ENCODE measurements around the gene SMYD3. TPM values are rescaled to one million over a fixed set of nuclear protein-coding genes. Genes with fewer than 3 reads are reported as not detected.

Gene SMYD3
- polyA plus RNA-seq, 1 experiment: 39.9 TPM

DNA sequence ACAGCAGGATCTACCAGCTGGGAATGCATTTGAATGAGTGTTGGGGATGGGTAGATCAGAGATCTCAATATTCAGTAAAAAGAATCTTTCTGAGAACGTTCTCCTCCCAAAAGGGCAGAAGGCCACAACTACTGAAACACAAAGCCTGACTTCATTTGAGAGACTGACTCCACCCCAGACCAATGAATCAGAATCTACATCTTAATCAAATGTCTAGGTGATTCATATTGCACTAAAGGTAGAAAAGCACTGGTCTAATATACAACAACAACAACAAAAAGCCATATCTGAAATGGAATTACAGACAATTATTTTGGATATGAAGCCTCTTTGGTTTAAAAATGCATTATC is 123.9 kb downstream of the SMYD3 start:
- no peak for DNase-seq (ENCODE audit: low read depth, low spot score)
- POLR2A ChIA-PET: no interaction called here
- Histone ChIP-seq H3K27ac (ENCODE audit: low read depth, low read length) (no peak overlapping the region), H3K9me3 (ENCODE audit: control insufficient read depth, insufficient read depth, low read length) (no peaks in the 10 kb centered on the region; the same call in 1 of the 2 replicates), H3K27me3 (ENCODE audit: control insufficient read depth, insufficient read depth, low read length) (no peaks in the 10 kb centered on the region), H3K4me3 (ENCODE audit: low read depth, low read length) (no peak overlapping the region)
- TF ChIP-seq, protein P1, sequence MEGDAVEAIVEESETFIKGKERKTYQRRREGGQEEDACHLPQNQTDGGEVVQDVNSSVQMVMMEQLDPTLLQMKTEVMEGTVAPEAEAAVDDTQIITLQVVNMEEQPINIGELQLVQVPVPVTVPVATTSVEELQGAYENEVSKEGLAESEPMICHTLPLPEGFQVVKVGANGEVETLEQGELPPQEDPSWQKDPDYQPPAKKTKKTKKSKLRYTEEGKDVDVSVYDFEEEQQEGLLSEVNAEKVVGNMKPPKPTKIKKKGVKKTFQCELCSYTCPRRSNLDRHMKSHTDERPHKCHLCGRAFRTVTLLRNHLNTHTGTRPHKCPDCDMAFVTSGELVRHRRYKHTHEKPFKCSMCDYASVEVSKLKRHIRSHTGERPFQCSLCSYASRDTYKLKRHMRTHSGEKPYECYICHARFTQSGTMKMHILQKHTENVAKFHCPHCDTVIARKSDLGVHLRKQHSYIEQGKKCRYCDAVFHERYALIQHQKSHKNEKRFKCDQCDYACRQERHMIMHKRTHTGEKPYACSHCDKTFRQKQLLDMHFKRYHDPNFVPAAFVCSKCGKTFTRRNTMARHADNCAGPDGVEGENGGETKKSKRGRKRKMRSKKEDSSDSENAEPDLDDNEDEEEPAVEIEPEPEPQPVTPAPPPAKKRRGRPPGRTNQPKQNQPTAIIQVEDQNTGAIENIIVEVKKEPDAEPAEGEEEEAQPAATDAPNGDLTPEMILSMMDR (IDR thresholded peaks at IDR 0.05; ENCODE audit: low read depth, low read length): no peak
- CTCF ChIA-PET: no interaction called here

DNA sequence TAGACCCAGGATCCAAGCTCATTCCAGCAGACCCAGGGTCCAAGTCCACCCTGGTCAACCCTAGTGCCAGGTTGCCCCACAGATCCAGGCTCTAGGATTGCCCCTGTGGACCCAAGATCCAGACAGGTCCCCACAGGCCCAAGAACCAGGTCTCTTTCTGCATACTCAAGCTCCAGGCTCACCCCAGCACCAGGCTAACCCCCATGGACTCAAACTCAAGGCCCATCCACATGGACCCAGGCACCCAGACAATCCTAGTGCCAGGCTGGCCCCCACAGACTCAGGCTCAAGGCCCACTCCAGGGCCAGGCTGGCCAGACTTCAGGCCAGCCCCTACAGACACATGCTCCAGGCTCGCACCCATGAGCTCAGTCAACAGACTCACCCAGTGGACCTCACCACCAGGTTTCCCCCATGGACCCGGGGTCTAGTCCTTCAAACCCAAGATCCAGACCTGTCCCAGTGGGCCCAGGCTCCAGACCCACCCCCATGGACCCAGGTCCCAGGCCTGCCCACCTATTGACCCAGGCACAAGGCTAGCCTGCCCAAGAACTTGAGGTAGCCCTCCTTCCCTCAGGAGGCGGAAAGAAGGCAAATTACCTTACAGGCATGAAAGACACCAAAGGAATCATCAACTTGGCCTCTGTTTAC is 124.4 kb downstream of the SMYD3 start:
- Histone ChIP-seq H3K9me3 (ENCODE audit: control insufficient read depth, insufficient read depth, low read length) (no peaks in the 10 kb centered on the region; the same call in 1 of the 2 replicates), H3K27ac (ENCODE audit: low read depth, low read length) (no peak overlapping the region), H3K27me3 (ENCODE audit: control insufficient read depth, insufficient read depth, low read length) (no peaks in the 10 kb centered on the region), H3K4me3 (ENCODE audit: low read depth, low read length) (no peak overlapping the region)
- ChIA-PET POLR2A (no interaction called here), CTCF (no interaction called here)
- no peak for DNase-seq (ENCODE audit: low read depth, low spot score)
- TF ChIP-seq, protein P1 (IDR thresholded peaks at IDR 0.05; ENCODE audit: low read depth, low read length): no peak

DNA sequence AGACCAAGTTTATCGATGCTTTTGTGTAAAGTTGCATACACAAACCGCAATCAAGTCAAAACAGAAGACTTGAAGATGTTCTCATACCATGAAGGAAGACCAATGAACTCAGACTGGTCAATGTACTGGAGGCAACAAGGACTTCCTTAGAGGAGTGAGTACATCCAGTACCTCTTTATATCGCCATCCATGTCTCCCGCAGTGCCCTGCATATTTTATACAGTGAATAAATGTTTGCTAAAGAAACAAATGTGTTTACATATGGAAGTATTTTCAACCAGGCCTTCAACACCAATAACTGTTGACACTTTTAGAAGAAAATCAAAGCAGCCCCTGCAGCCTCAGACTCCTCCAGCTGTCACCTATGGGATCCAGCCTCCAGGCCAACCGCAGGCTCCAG is 125.6 kb downstream of the SMYD3 start:
- CTCF ChIA-PET: no interaction called here
- POLR2A ChIA-PET: no interaction called here
- no peak for DNase-seq (ENCODE audit: low read depth, low spot score)
- TF ChIP-seq, protein P1 (IDR thresholded peaks at IDR 0.05; ENCODE audit: low read depth, low read length): no peak
- H3K27ac ChIP-seq (ENCODE audit: low read depth, low read length): no peak overlapping the region
- no peaks in the 10 kb centered on the region for H3K27me3 ChIP-seq (ENCODE audit: control insufficient read depth, insufficient read depth, low read length)
- H3K4me3 ChIP-seq (ENCODE audit: low read depth, low read length): no peak overlapping the region
- no peaks in the 10 kb centered on the region; the same call in 1 of the 2 replicates for H3K9me3 ChIP-seq (ENCODE audit: control insufficient read depth, insufficient read depth, low read length)

DNA sequence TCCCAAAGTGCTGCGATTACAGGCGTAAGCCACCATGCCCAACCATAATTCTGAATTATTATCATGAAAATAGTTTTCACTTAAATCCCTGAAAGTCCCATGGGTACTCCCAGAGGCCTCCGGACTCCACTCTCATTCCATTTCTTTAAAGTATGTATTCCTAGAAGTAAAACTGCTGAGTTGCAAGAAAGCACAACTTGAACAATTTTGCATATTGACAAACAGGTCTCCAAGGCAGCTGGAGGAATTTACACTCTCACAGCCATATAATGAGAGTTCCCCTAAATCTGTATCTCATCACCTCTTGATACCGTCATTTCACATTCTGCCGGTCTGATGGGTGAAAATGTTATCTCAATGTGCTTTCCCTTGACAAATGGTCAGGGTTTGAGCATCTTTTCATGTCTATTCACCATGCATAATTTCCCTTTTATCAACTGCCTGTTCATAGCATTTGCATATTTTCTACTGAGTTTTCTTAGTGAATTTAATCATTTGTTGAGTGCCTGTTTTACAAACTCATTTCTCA is 129.4 kb downstream of the SMYD3 start:
- DNase-seq (ENCODE audit: low read depth, low spot score): no peak
- ChIA-PET POLR2A (interaction anchor here (0.7 kb wide), 1 partner anchor 18 kb away, joined by 4 read pairs; no protein-coding TSS in a partner anchor), CTCF (no interaction called here)
- TF ChIP-seq, protein P1 (IDR thresholded peaks at IDR 0.05; ENCODE audit: low read depth, low read length): no peak
- no peaks in the 10 kb centered on the region for H3K27me3 ChIP-seq (ENCODE audit: control insufficient read depth, insufficient read depth, low read length)
- H3K4me3 ChIP-seq (ENCODE audit: low read depth, low read length): no peak overlapping the region
- no peaks in the 10 kb centered on the region; the same call in 1 of the 2 replicates for H3K9me3 ChIP-seq (ENCODE audit: control insufficient read depth, insufficient read depth, low read length)
- no peak overlapping the region for H3K27ac ChIP-seq (ENCODE audit: low read depth, low read length)

DNA sequence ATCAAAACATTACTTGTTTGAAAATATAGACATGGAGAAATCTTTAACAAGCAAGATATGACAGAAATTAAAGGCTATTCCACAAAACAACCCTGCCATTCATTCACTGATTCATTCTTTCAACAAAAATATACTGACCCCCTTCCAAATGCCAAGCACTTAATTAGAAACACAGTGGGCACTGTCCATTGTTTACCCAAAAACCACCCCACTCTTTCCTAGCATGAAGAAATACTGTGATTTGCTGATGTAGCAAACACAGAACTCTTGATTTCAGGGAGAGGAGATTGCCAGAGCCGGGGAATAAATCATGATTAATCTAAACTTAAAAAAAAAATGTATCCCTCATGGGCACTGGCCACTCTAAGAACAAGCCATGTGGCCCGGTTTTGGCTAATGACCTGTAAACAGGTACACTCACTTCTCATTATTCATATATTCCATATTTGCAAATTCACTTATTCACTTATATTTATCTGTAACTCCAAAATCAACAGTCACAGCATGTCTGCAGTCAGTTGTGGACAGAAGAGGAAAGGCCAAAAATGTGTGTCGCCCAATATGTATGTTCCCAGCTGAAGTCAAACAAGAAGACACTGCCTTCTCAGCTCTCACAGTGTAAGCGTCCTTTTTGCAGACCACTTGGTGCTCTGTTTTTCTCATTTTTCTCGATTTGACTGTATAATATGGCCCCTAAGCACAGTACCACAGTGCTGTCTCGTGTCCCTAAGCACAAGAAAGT is 133.1 kb downstream of the SMYD3 start:
- H3K27me3 ChIP-seq (ENCODE audit: control insufficient read depth, insufficient read depth, low read length): no peaks in the 10 kb centered on the region
- POLR2A ChIA-PET: no interaction called here
- no peaks in the 10 kb centered on the region for H3K9me3 ChIP-seq (ENCODE audit: control insufficient read depth, insufficient read depth, low read length)
- no peak overlapping the region for H3K4me3 ChIP-seq (ENCODE audit: low read depth, low read length)
- DNase-seq (ENCODE audit: low read depth, low spot score): no peak
- no peak overlapping the region for H3K27ac ChIP-seq (ENCODE audit: low read depth, low read length)
- TF ChIP-seq, protein P1 (IDR thresholded peaks at IDR 0.05; ENCODE audit: low read depth, low read length): no peak
- CTCF ChIA-PET: no interaction called here
